ENCODE results near the gene DAB2. TPM values are rescaled to one million over a fixed set of nuclear protein-coding genes. Genes with fewer than 3 reads are reported as not detected.

Gene DAB2
- total and polyA plus RNA-seq, 2 donors from 2014 or later, result 138 to 199 TPM

DNA sequence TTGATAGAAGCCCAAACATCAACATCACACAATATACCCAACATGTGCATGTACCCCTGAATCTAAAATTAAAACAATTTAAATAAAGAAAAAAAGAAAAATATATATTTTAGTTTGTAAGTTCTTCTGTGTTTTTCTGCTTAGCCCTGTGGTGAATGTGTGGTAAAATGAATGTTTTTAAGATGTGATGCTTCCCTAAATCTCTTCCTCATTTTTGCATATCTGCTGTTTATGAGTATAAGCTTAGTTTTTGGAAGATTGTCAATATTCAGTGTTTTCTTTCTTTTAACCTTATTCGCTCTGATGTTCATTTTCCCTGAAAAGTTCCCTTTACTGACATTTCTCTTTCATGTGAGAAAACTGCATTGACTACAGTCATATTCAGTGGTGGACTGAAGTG, 44.4 kb upstream of the DAB2 start:
- intact Hi-C loops (cut with DNase I), result no loop called here
- H3K4me1 ChIP-seq (ENCODE audit: control insufficient read depth in 2 of 3, insufficient read depth in 2 of 3, low read depth in 1 of 3, low read length in 3 of 3), result no peaks in the 10 kb centered on the region
- no peaks in the 10 kb centered on the region for H3K27me3 ChIP-seq (ENCODE audit: control insufficient read depth, insufficient read depth, low read length)
- TF ChIP-seq, protein P1, sequence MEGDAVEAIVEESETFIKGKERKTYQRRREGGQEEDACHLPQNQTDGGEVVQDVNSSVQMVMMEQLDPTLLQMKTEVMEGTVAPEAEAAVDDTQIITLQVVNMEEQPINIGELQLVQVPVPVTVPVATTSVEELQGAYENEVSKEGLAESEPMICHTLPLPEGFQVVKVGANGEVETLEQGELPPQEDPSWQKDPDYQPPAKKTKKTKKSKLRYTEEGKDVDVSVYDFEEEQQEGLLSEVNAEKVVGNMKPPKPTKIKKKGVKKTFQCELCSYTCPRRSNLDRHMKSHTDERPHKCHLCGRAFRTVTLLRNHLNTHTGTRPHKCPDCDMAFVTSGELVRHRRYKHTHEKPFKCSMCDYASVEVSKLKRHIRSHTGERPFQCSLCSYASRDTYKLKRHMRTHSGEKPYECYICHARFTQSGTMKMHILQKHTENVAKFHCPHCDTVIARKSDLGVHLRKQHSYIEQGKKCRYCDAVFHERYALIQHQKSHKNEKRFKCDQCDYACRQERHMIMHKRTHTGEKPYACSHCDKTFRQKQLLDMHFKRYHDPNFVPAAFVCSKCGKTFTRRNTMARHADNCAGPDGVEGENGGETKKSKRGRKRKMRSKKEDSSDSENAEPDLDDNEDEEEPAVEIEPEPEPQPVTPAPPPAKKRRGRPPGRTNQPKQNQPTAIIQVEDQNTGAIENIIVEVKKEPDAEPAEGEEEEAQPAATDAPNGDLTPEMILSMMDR (IDR thresholded peaks at IDR 0.05; ENCODE audit: borderline replicate concordance, extremely low read depth, insufficient read depth), result no peak
- no peak overlapping the region for H3K9ac ChIP-seq (ENCODE audit: low read length in 3 of 3)
- no peaks in the 10 kb centered on the region for H3K36me3 ChIP-seq (ENCODE audit: control insufficient read depth in 2 of 3, insufficient read depth in 3 of 3, low read length in 3 of 3)
- no peak for DNase-seq
- H3K27ac ChIP-seq (ENCODE audit: low read depth in 2 of 2, low read length in 2 of 2), result no peak overlapping the region
- no peak overlapping the region for H3K4me3 ChIP-seq (ENCODE audit: low read length in 3 of 3)
- H3K9me3 ChIP-seq (ENCODE audit: control insufficient read depth in 2 of 3, insufficient read depth in 1 of 3, low read length in 3 of 3), result no peaks in the 10 kb centered on the region
- FAIRE-seq, result no peak

DNA sequence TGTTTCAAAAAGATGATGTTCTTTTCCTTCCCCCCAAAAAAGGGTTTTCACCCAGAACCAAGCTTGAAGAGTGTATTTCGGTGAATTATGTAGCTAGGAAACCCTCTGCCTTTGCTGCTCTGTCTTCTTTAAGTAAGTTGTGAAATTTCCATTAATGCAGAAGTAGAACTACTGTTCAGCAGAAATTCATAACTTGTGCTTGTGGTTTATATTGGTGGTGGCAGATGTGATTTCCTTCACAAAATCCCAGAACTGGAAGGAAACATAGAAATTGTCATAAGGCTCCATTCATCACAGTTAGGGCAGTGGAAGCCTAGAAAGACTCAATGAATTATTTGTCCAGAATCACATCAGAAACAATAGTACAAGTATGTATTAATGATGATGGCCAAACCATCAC, 42.1 kb upstream of the DAB2 start:
- H3K9ac ChIP-seq (ENCODE audit: low read length in 3 of 3), result no peak overlapping the region
- FAIRE-seq (no peak), DNase-seq (no peak)
- no peaks in the 10 kb centered on the region for H3K9me3 ChIP-seq (ENCODE audit: control insufficient read depth in 2 of 3, insufficient read depth in 1 of 3, low read length in 3 of 3)
- H3K27me3 ChIP-seq (ENCODE audit: control insufficient read depth, insufficient read depth, low read length), result no peaks in the 10 kb centered on the region
- no peak overlapping the region for H3K4me3 ChIP-seq (ENCODE audit: low read length in 3 of 3)
- no peaks in the 10 kb centered on the region for H3K36me3 ChIP-seq (ENCODE audit: control insufficient read depth in 2 of 3, insufficient read depth in 3 of 3, low read length in 3 of 3)
- H3K4me1 ChIP-seq (ENCODE audit: control insufficient read depth in 2 of 3, insufficient read depth in 2 of 3, low read depth in 1 of 3, low read length in 3 of 3), result no peaks in the 10 kb centered on the region
- no peak overlapping the region for H3K27ac ChIP-seq (ENCODE audit: low read depth in 2 of 2, low read length in 2 of 2)
- TF ChIP-seq, protein P1 (IDR thresholded peaks at IDR 0.05; ENCODE audit: borderline replicate concordance, extremely low read depth, insufficient read depth), result no peak
- intact Hi-C loops (cut with DNase I), result no loop called here

DNA sequence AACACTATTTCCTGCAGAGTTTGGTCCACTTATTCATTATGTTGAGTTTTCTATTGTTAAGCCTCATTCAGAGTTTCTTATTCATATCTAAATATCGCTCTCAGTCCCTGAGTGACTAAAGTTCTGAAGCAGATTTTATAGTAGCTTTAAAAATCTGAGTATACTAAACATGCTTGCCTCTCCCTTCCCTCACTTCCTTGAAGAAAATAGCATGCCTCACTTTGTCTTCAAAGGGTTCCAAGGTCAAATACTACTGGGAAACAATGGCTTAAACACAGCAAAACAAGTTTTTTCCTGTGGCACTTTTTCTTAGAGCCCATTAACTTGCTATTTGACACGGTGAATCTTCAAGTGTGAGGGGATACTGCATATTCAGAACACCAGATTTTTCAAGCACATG, 41.1 kb upstream of the DAB2 start:
- no peak overlapping the region for H3K27ac ChIP-seq (ENCODE audit: low read depth in 2 of 2, low read length in 2 of 2)
- TF ChIP-seq, protein P1 (IDR thresholded peaks at IDR 0.05; ENCODE audit: borderline replicate concordance, extremely low read depth, insufficient read depth), result no peak
- FAIRE-seq, result no peak

DNA sequence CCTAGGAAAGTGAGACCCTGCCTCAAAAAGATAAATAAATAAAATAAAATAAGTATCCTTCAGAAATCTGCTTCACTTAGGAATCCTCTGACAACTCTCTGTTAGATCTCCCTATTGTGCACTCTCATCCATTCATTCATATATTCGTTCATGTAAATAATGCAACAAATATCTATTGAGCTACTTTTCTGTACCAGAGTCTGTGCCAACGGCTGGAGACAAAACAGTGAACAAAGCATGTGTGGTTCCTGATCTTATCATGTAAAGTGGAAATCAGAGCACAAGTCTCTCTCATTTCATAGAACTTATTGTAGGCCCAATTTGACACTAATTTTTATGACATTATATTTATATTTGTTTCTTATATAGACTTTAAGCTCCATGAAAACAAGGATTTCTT, 40.3 kb upstream of the DAB2 start:
- no peaks in the 10 kb centered on the region for H3K27me3 ChIP-seq (ENCODE audit: control insufficient read depth, insufficient read depth, low read length)
- H3K4me1 ChIP-seq (ENCODE audit: control insufficient read depth in 2 of 3, insufficient read depth in 2 of 3, low read depth in 1 of 3, low read length in 3 of 3), result no peaks in the 10 kb centered on the region
- H3K36me3 ChIP-seq (ENCODE audit: control insufficient read depth in 2 of 3, insufficient read depth in 3 of 3, low read length in 3 of 3), result no peaks in the 10 kb centered on the region
- intact Hi-C loops (cut with DNase I), result no loop called here
- no peak overlapping the region for H3K27ac ChIP-seq (ENCODE audit: low read depth in 2 of 2, low read length in 2 of 2)
- H3K9ac ChIP-seq (ENCODE audit: low read length in 3 of 3), result no peak overlapping the region
- no peak overlapping the region for H3K4me3 ChIP-seq (ENCODE audit: low read length in 3 of 3)
- TF ChIP-seq, protein P1 (IDR thresholded peaks at IDR 0.05; ENCODE audit: borderline replicate concordance, extremely low read depth, insufficient read depth), result no peak
- FAIRE-seq (no peak), DNase-seq (no peak)
- H3K9me3 ChIP-seq (ENCODE audit: control insufficient read depth in 2 of 3, insufficient read depth in 1 of 3, low read length in 3 of 3), result no peaks in the 10 kb centered on the region

More for the DNA sequence above, 41.1 kb upstream of the DAB2 start:
- Histone ChIP-seq H3K36me3 (ENCODE audit: control insufficient read depth in 2 of 3, insufficient read depth in 3 of 3, low read length in 3 of 3) (no peaks in the 10 kb centered on the region), H3K9ac (ENCODE audit: low read length in 3 of 3) (no peak overlapping the region), H3K4me3 (ENCODE audit: low read length in 3 of 3) (no peak overlapping the region), H3K4me1 (ENCODE audit: control insufficient read depth in 2 of 3, insufficient read depth in 2 of 3, low read depth in 1 of 3, low read length in 3 of 3) (no peaks in the 10 kb centered on the region), H3K27me3 (ENCODE audit: control insufficient read depth, insufficient read depth, low read length) (no peaks in the 10 kb centered on the region), H3K9me3 (ENCODE audit: control insufficient read depth in 2 of 3, insufficient read depth in 1 of 3, low read length in 3 of 3) (no peaks in the 10 kb centered on the region)
- peak in 1 of 5 donors; percentile 22 for DNase-seq
- intact Hi-C loops (cut with DNase I), result no loop called here

Measured in kidney (tissue), 14 donors.